ENCODE results near the gene CLDN20.

DNA sequence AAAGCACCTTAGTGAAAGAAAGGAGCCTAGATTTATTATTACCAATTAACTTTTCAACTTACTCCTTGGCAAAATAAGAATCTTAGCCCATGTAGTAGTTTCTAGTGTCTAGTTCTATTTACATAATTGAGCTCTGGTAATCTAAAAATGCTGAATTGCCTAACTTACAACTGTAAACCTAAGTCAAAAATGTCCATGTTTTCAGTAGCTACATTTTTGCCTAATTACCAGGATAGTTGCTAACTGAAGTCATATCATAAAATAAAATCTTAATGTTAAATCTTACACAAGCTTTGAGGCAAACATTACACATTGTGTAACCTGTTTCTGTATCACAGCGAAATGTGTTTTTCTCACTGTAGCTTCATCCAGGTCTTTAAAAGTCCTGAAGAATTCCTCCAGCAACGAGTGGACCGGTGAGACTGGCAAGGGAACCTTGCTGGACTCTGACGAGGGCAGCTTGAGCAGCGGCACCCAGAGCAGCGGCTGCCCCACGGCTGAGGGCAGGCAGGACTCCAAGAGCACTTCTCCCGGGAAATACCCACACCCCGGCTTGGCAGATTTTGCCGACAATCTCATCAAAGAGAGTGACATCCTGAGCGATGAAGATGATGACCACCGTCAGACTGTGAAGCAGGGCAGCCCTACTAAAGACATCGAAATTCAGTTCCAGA lies 7.6 kb upstream of the CLDN20 start:
- TF ChIP-seq, protein P1, sequence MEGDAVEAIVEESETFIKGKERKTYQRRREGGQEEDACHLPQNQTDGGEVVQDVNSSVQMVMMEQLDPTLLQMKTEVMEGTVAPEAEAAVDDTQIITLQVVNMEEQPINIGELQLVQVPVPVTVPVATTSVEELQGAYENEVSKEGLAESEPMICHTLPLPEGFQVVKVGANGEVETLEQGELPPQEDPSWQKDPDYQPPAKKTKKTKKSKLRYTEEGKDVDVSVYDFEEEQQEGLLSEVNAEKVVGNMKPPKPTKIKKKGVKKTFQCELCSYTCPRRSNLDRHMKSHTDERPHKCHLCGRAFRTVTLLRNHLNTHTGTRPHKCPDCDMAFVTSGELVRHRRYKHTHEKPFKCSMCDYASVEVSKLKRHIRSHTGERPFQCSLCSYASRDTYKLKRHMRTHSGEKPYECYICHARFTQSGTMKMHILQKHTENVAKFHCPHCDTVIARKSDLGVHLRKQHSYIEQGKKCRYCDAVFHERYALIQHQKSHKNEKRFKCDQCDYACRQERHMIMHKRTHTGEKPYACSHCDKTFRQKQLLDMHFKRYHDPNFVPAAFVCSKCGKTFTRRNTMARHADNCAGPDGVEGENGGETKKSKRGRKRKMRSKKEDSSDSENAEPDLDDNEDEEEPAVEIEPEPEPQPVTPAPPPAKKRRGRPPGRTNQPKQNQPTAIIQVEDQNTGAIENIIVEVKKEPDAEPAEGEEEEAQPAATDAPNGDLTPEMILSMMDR (IDR thresholded peaks at IDR 0.05) = no peak
- TF ChIP-seq MXI1 (IDR thresholded peaks at IDR 0.05; ENCODE audit: low read depth, low read length) (no peak), POLR2AphosphoS5 (IDR thresholded peaks at IDR 0.05; ENCODE audit: low read depth, low read length) (no peak), EP300 (IDR thresholded peaks at IDR 0.05; ENCODE audit: borderline replicate concordance in 1 of 2, low read depth in 1 of 2, low read length in 1 of 2) (no peak), EZH2phosphoT487 (IDR thresholded peaks at IDR 0.05; ENCODE audit: borderline replicate concordance, low read depth) (no peak), RAD21 (IDR thresholded peaks at IDR 0.05; ENCODE audit: low read length) (no peak), TEAD4 (IDR thresholded peaks at IDR 0.05; ENCODE audit: borderline replicate concordance, insufficient read depth) (no peak)
- TF ChIP-seq, protein P2, sequence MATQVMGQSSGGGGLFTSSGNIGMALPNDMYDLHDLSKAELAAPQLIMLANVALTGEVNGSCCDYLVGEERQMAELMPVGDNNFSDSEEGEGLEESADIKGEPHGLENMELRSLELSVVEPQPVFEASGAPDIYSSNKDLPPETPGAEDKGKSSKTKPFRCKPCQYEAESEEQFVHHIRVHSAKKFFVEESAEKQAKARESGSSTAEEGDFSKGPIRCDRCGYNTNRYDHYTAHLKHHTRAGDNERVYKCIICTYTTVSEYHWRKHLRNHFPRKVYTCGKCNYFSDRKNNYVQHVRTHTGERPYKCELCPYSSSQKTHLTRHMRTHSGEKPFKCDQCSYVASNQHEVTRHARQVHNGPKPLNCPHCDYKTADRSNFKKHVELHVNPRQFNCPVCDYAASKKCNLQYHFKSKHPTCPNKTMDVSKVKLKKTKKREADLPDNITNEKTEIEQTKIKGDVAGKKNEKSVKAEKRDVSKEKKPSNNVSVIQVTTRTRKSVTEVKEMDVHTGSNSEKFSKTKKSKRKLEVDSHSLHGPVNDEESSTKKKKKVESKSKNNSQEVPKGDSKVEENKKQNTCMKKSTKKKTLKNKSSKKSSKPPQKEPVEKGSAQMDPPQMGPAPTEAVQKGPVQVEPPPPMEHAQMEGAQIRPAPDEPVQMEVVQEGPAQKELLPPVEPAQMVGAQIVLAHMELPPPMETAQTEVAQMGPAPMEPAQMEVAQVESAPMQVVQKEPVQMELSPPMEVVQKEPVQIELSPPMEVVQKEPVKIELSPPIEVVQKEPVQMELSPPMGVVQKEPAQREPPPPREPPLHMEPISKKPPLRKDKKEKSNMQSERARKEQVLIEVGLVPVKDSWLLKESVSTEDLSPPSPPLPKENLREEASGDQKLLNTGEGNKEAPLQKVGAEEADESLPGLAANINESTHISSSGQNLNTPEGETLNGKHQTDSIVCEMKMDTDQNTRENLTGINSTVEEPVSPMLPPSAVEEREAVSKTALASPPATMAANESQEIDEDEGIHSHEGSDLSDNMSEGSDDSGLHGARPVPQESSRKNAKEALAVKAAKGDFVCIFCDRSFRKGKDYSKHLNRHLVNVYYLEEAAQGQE (IDR thresholded peaks at IDR 0.05; ENCODE audit: low read depth, low read length) = no peak

Data from SK-N-SH (cell line).